GM19463 (cell line): Measurements from ENCODE around the gene MGMT.

Source experiments
- ATAC-seq: cut with Tn5 transposase; IDR thresholded peaks from one replicate; pipeline ENCODE4 v1.9.1; 2021; ENCODE audit warnings: mild to moderate bottlenecking, moderate library complexity; ENCODE audit not compliant: unreplicated experiment

The MGMT gene

GRCh38 chr10:129785536-129785981, 318.5 kb downstream of the MGMT start:
- no peak for ATAC-seq

GRCh38 chr10:129786216-129786615, 319.2 kb downstream of the MGMT start:
- ATAC-seq, result no peak

- no peak for ATAC-seq
These were observed 320.5 kb downstream of the MGMT start for GRCh38 chr10:129787557-129787956.

GRCh38 chr10:129788215-129788614, 321.2 kb downstream of the MGMT start:
- no peak for ATAC-seq

- ATAC-seq, result no peak
These were observed 323.8 kb downstream of the MGMT start for GRCh38 chr10:129790715-129791446.

GRCh38 chr10:129792141-129792540, 325.1 kb downstream of the MGMT start:
- no peak for ATAC-seq

- ATAC-seq, result no peak
These were observed 325.8 kb downstream of the MGMT start for GRCh38 chr10:129792864-129793263.

GRCh38 chr10:129793479-129793878, 326.4 kb downstream of the MGMT start:
- no peak for ATAC-seq

- no peak for ATAC-seq
These were observed 327.0 kb downstream of the MGMT start for GRCh38 chr10:129793996-129794395.

- ATAC-seq, result no peak
These were observed 329.8 kb downstream of the MGMT start for GRCh38 chr10:129796710-129797420.

GRCh38 chr10:129799942-129800341, 332.9 kb downstream of the MGMT start:
- ATAC-seq, result no peak

- ATAC-seq, result no peak
These were observed 333.8 kb downstream of the MGMT start for GRCh38 chr10:129800796-129801340.

- ATAC-seq, result no peak
These were observed 340.2 kb downstream of the MGMT start for GRCh38 chr10:129807211-129807610.

- no peak for ATAC-seq
These were observed 341.3 kb downstream of the MGMT start for GRCh38 chr10:129808092-129808983.

- no peak for ATAC-seq
These were observed 342.4 kb downstream of the MGMT start for GRCh38 chr10:129809431-129809830.

- ATAC-seq, result no peak
These were observed 342.8 kb downstream of the MGMT start for GRCh38 chr10:129809841-129810240.

GRCh38 chr10:129811208-129811607, 344.2 kb downstream of the MGMT start:
- ATAC-seq, result no peak

- no peak for ATAC-seq
These were observed 345.4 kb downstream of the MGMT start for GRCh38 chr10:129812398-129812797.

- ATAC-seq, result no peak
These were observed 347.9 kb downstream of the MGMT start for GRCh38 chr10:129814681-129815646.
